Left colon (tissue), 2 donors: Measurements from ENCODE around the gene MNT. TPM values are rescaled to one million over a fixed set of nuclear protein-coding genes. Genes with fewer than 3 reads are reported as not detected.

ENCODE experiments used
- ATAC-seq: fragments of 200-7000 bp; cut with Tn5 transposase; one replicate; pipeline ENCODE4 v1.9.1; 2020; ENCODE audit warnings: mild to moderate bottlenecking, moderate library complexity
- DNase-seq, 2 donors: peaks; one replicate each; pipeline ENCODE4 v3.0.0-alpha.2; 2020
- intact Hi-C, 2 donors: fragments of 100-400 bp; cut with DNase I in 1 of 2; cut with micrococcal nuclease in 1 of 2; formaldehyde crosslinking; loops; one replicate each; pipeline versions ENCODE4 v1.11.2 to v1.14.0; 2022; cut with DNase I, micrococcal nuclease
- total RNA-seq, 2 donors: library from RNA; stranded (reverse); fragmentation: NEBNext Ultra II Directional; extraction: Animal tissue kit (Norgen Biotek cat#: 25700); gene quantifications; one replicate each; pipeline ENCODE4 v1.2.1, GENCODE V29; 2021
- donor health status: DM: no; HTN: no; CAD: no.
- donor health status: DM: yes; HTN: yes; CAD: no.

Gene MNT
- total RNA-seq, 2 donors from 2014 or later, result 22.3 to 25.6 TPM

- DNase-seq (no peak), ATAC-seq (no peak)
- intact Hi-C loops, result no loop called here
Observed at GRCh38 chr17:2351269-2351668, 49.6 kb downstream of the MNT start.

DNA sequence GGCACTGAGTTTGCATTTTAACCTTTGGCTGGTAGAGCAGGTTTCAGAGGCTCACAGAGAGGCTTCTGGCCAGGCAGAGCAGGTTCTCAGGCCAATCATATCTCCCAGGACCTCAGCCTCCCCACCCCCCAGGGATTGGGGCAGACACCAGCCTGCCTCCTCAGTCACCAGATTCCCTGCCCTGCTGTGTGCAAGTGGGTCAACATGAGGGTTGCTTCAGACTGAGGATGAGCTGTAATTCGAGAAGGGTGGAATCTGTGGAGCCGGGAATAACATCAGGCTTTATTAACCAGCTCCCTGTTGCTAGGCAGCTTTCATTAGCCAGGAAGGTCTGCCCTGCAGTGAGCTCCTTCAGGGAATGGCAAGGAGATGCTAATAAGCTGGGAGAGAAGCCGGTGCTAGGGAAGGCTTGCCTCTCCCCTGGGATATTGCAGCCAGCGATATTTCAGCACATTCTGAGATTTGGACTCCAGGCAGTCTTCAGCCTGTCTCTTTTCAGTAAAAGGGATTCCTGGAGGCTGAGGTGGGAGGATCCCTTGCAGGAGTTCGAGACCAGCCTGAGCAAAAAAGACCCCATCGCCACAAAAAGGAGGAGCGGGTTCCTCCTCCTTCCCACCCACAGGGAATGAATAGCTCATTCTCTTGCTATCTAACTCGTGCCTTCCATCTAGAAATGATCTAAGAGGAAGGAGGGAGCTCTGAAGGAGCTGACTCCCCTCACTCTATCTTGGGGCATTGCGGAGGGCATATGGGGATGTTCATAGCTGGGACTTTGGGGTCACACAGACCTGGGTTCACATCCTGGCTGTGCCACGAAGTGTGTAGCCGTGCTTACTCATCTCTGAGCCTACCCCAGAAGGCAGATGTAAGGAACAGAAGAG, 52.8 kb downstream of the MNT start:
- peak; percentile 57 to 60 for DNase-seq
- intact Hi-C loops, result no loop called here
- ATAC-seq, result peak; percentile 87

DNA sequence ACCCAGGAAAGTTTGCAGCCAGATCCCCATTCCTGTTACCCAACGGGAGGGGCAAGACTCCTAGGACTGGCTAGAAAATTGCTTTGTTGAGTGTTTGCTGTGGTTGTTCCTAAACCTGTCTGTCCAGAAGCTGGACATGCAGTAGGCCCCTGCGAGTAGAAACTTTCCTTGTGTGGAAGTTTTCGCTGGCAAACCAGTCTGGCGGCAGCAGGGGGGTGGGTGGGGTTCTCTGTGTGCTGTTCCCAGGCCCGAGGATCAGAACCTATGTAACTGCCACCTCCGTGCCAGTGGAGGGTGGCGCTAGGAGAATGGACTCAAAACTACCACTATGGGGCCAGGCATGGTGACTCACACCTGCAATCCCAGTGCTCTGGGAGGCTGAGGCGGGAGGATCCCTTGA, 54.4 kb downstream of the MNT start:
- DNase-seq, result no peak
- ATAC-seq, result no peak
- intact Hi-C loops, result no loop called here

- DNase-seq (no peak), ATAC-seq (no peak)
Observed at GRCh38 chr17:2344528-2344927, 56.3 kb downstream of the MNT start.

GRCh38 chr17:2343421-2343820, 57.4 kb downstream of the MNT start:
- peak in 1 of 2 donors; percentile 54 for DNase-seq
- ATAC-seq, result peak; percentile 67
- intact Hi-C loops, result no loop called here

More at GRCh38 chr17:2344528-2344927, 56.3 kb downstream of the MNT start:
- intact Hi-C loops, result no loop called here

GRCh38 chr17:2338315-2338657, 62.6 kb downstream of the MNT start:
- no peak for ATAC-seq
- intact Hi-C loops, result no loop called here
- no peak for DNase-seq

DNA sequence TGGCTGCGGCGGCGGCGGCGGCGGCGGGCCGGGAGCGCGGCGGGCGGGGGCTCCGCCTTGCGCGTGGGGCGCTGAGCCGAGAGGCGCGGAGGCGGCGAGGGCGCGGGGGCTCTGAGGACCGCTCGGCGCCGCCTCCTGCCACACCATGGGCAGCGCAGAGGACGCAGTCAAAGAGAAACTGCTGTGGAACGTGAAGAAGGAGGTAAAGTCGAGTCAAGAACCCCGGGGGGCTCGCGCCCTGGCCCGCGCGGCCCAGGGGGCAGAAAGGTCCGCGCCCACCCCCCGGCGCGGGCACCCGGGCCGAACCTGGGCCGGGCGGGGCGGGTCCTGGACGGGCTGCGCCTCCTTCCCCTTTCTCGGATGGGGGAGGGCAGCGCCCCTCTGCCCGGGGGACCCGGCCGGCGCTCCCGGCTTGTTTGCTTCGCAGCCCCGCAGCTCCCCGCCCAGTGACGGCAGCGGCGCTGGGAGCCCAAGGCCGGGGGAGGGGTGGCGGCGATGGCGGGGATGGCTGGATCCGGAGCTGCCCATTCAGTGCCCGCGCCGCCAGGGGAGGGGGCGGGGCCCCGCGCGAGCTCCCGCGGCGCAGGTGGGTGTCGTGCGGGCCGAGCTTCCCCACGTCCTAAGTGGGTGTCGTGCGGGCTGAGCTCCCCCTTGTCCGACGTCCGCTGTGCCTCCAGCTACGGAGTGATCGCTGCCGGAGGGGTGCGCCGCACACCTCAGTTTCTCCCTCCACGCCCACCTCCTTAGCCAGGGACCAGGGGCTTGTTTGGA, 63.1 kb downstream of the MNT start:
- ATAC-seq (peak; percentile 61), DNase-seq (peak; percentile 51 to 76)
- intact Hi-C loops, result no loop called here

GRCh38 chr17:2336852-2337543, 63.9 kb downstream of the MNT start, which contains the start of gene SGSM2:
SGSM2 (plus strand) TSS chr17:2337501; CDS start chr17:2337689, 188 bp downstream.
- intact Hi-C loops, result no loop called here
- DNase-seq (peak; percentile 57 to 73), ATAC-seq (peak; percentile 57)

DNA sequence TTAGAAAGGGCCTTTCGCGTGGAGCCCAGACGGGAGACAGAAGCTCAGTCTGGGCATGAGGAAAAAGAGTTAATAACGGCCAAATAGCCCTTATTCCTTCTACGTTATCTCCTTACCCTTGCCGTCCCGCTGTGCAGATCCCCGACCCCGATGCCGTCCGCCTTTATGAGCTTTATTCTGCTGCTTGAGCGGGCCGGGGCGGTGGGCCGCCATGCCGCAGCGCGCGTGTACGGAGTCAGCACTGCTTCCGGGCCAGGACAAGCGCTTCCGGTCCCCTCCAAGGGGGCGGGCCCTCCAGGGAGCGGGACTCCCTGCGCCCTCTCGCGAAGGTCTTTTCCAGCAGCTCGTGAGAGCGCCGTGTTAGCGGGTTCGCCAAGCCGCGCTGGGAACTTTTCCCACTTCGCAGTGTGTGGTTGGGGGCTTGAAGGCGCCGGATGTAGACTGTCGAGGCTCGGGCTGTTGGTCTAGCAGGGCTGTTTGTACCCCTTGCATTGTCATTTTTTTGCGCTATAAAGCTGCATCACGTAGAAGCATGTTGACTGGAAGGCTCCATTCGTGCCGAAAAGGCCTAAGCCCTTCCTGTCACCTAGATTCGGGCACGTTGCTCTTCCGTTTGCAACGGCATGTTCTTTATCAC, 64.5 kb downstream of the MNT start, which contains the start of gene TSR1:
TSR1 (minus strand) TSS at position 243 of the 637 bp plus-strand sequence; CDS start at position 213, 30 bp downstream.
- intact Hi-C loops, result no loop called here
- DNase-seq (peak; percentile 91 to 92), ATAC-seq (peak; percentile 93)

GRCh38 chr17:2335726-2336214, 65.1 kb downstream of the MNT start:
- DNase-seq (peak in 1 of 2 donors; percentile 28), ATAC-seq (no peak)
- intact Hi-C loops, result no loop called here

Other genes with a start within 250 kb of the MNT start
- 10 to 100 TPM; 27.8 to 29.4 TPM for gene SMG6, start 97.3 kb downstream of the MNT start, total RNA-seq
- 1 to 10 TPM; 8.5 to 9.9 TPM for gene SRR, start 97.1 kb downstream of the MNT start, total RNA-seq
- gene TSR1, start 64.6 kb downstream of the MNT start, total RNA-seq, result 10 to 100 TPM; 11.8 to 16.4 TPM
- 10 to 100 TPM; 29.6 to 35.3 TPM for gene SGSM2, start 63.6 kb downstream of the MNT start, total RNA-seq
- gene METTL16, start 110.8 kb upstream of the MNT start, total RNA-seq, result 10 to 100 TPM; 13.7 to 14.2 TPM
- gene PAFAH1B1, start 192.6 kb upstream of the MNT start, total RNA-seq, result 100 to 1,000 TPM; 117 to 120 TPM